Psoas muscle (tissue), 8 donors: ENCODE results near the gene SASH3. TPM values are rescaled to one million over a fixed set of nuclear protein-coding genes. Genes with fewer than 3 reads are reported as not detected.

Experiments
- ATAC-seq, 4 donors: fragments of 200-7000 bp; cut with Tn5 transposase; one replicate each; pipeline ENCODE4 v1.9.1; 2020; ENCODE audit warnings: moderate library complexity in 3 of 4, mild to moderate bottlenecking in 2 of 4
- DNase-seq, 2 donors: peaks; one replicate each; pipeline ENCODE4 v3.0.0-alpha.2; 2020
- H3K27ac ChIP-seq: fragments of 200-600 bp; one replicate; pipeline ENCODE4 v1.8.0; 2022
- H3K27me3 ChIP-seq, 3 donors: fragments of 200-600 bp in 1 of 3; one replicate each; pipeline versions ENCODE4 v1.6.1 to v1.8.0; 2013 to 2022; ENCODE audit warnings: low read length in 2 of 3, mild to moderate bottlenecking in 2 of 3, moderate library complexity in 1 of 3; ENCODE audit not compliant: insufficient read depth in 3 of 3
- H3K36me3 ChIP-seq, 2 donors: fragments of 200-600 bp in 1 of 2; one replicate each; pipeline versions ENCODE4 v1.6.1 to v1.8.0; 2013 to 2022; ENCODE audit warnings: low read depth in 1 of 2, mild to moderate bottlenecking in 1 of 2, moderate library complexity in 1 of 2; ENCODE audit not compliant: insufficient read depth in 1 of 2
- H3K4me1 ChIP-seq: fragments of 200-600 bp; one replicate; pipeline ENCODE4 v1.8.0; 2022
- H3K4me3 ChIP-seq: fragments of 200-600 bp; one replicate; pipeline ENCODE4 v1.8.0; 2022; ENCODE audit warnings: mild to moderate bottlenecking
- H3K9me3 ChIP-seq: fragments of 200-600 bp; one replicate; pipeline ENCODE4 v1.8.0; 2022
- CTCF ChIP-seq: fragments of 200-600 bp; IDR thresholded peaks from one replicate; pipeline ENCODE4 v1.8.0; 2022; ENCODE audit warnings: antibody characterized with exemption
- WGBS, 3 donors: extraction: QIAGEN DNeasy Blood & Tissue Kit; methylation state at CpG; one replicate each; pipeline versions ENCODE4 v1.1.6 to v1.1.7; 2013; 5-methylcytosine and 5-hydroxymethylcytosine counted together
- intact Hi-C, 2 donors: fragments of 100-400 bp; cut with DNase I; formaldehyde crosslinking; loops; one replicate each; pipeline versions ENCODE4 v1.11.0 to v1.14.2; 2022
- long read RNA-seq, 2 donors: library from polyadenylated mRNA; unstranded; transcript quantifications; one replicate each; pipeline ENCODE4 v2.0.0, GENCODE V29; 2021
- polyA plus RNA-seq, 3 donors: library from polyadenylated mRNA; stranded (reverse); fragments of 200-250 nt; gene quantifications; one replicate each; pipeline ENCODE4 v1.2.3, GENCODE V29; 2013
- total RNA-seq, 4 donors: library from RNA; stranded (reverse); fragmentation: NEBNext Ultra II Directional in 2 of 4; extraction: Animal tissue kit (Norgen Biotek cat#: 25700) in 2 of 4; gene quantifications; one replicate each; pipeline versions ENCODE4 v1.2.1 to v1.2.4, GENCODE V29; 2021 to 2023
- donor health status: healthy with polysubstance abuse.
- donor health status: DM: no; HTN: no; CAD: no; lungs with moderate emphysema.
- donor health status: Bipolar disorder and iron deficiency.
- donor health status: healthy.
- donor health status: DM: yes; HTN: yes; CAD: no.
- donor health status: DM: no; HTN: no; CAD: no.
- donor health status: DM: no; HTN: no; CAD: no.
- donor health status: DM: yes; HTN: yes; CAD: no.

SASH3 gene
- total RNA-seq (1 to 10 TPM; 1.8 to 2.5 (median 2.3) TPM), polyA plus RNA-seq (1 to 10 TPM in 2 of 3 donors, under 1 TPM in 1; 0.58 to 2.2 (median 1.1) TPM)
- long read RNA-seq, donor 1 = 0 reads
- long read RNA-seq, donor 2 = 0 reads

- ATAC-seq = no peak
- intact Hi-C loops = no loop called here
- H3K4me3 ChIP-seq = peak within 1 kb of the TSS; percentile 25
These were observed at the start of gene SASH3 for GRCh38 chrX:129779747-129780146. TSS of gene SASH3 (plus strand) at chrX:129779949. CDS start at chrX:129780098, 149 bp downstream.

GRCh38 chrX:129731228-129731627 is 48.5 kb upstream of the SASH3 start:
- Histone ChIP-seq H3K27me3 (peaks cover 0 to 8% (median 0%) of the 10 kb centered on the region in 3 donors), H3K9me3 (no peaks in the 10 kb centered on the region), H3K27ac (no peak overlapping the region), H3K4me3 (no peak overlapping the region), H3K4me1 (no peaks in the 10 kb centered on the region), H3K36me3 (no peaks in the 10 kb centered on the region)
- no peak for TF ChIP-seq CTCF
- DNase-seq (no peak), ATAC-seq (no peak)
- intact Hi-C loops = no loop called here
- WGBS, 3 donors = 47 to 73% (median 65%) methylated on average over 2 of the region's 2 CpGs

More at GRCh38 chrX:129779747-129780146, at the start of gene SASH3:
- peak; percentile 40 to 76 for DNase-seq
- TF ChIP-seq CTCF = no peak
- WGBS, 3 donors = 76 to 85% (median 81%) methylated on average over 6 to 13 of the region's 13 CpGs
- no peak within 1 kb of the TSS for H3K27ac ChIP-seq
- no peaks in the 10 kb centered on the region for H3K4me1 ChIP-seq
- H3K9me3 ChIP-seq = no peaks in the 10 kb centered on the region
- H3K36me3 ChIP-seq = no peaks in the 10 kb centered on the region
- H3K27me3 ChIP-seq = peaks cover 0 to 3% (median 0%) of the 10 kb centered on the region in 3 donors

- H3K4me3 ChIP-seq = no peak overlapping the region
- 78 to 96% (median 94%) methylated on average over 2 of the region's 2 CpGs for WGBS, 3 donors
- intact Hi-C loops = no loop called here
- no peaks in the 10 kb centered on the region for H3K4me1 ChIP-seq
- DNase-seq = no peak
- H3K36me3 ChIP-seq = no peaks in the 10 kb centered on the region
- H3K27ac ChIP-seq = no peak overlapping the region
- no peak for ATAC-seq
- H3K9me3 ChIP-seq = no peaks in the 10 kb centered on the region
- peaks cover 0 to 8% (median 0%) of the 10 kb centered on the region in 3 donors for H3K27me3 ChIP-seq
- no peak for TF ChIP-seq CTCF
These were observed 46.9 kb upstream of the SASH3 start for GRCh38 chrX:129732857-129733256.

- 70 to 100% (median 94%) methylated on average over 4 of the region's 4 CpGs for WGBS, 3 donors
- H3K4me1 ChIP-seq = no peaks in the 10 kb centered on the region
- no peak for ATAC-seq
These were observed 46.4 kb upstream of the SASH3 start for GRCh38 chrX:129733335-129733734.

More at GRCh38 chrX:129733335-129733734, 46.4 kb upstream of the SASH3 start:
- H3K9me3 ChIP-seq = no peaks in the 10 kb centered on the region
- no peak for DNase-seq
- H3K27me3 ChIP-seq = peaks cover 0 to 8% (median 0%) of the 10 kb centered on the region in 3 donors
- no peak overlapping the region for H3K4me3 ChIP-seq
- no peak overlapping the region for H3K27ac ChIP-seq
- H3K36me3 ChIP-seq = no peaks in the 10 kb centered on the region
- intact Hi-C loops = no loop called here
- TF ChIP-seq CTCF = no peak
